Body of pancreas (tissue), 4 donors: ENCODE results near the gene RNF169. TPM values are rescaled to one million over a fixed set of nuclear protein-coding genes. Genes with fewer than 3 reads are reported as not detected.

Source experiments
- ATAC-seq: fragments of 150-250 bp; one replicate; pipeline ENCODE4 v1.9.1; 2016
- DNase-seq, 4 donors: peaks; one replicate each; pipeline ENCODE4 v3.0.0-alpha.2; 2019
- H3K27ac ChIP-seq, 4 donors: fragments of 200-600 bp; sonication (generic); 1 replicate in 3 of 4; 2 replicates in 1 of 4; pipeline versions ENCODE4 v1.5.1 to v1.6.1; 2016 to 2019; ENCODE audit warnings: mild to moderate bottlenecking in 1 of 4, mixed read lengths in 1 of 4, moderate library complexity in 1 of 4
- H3K27me3 ChIP-seq, 2 donors: fragments of 200-600 bp; sonication (generic); one replicate each; pipeline ENCODE4 v1.6.0; 2016; ENCODE audit warnings: mild to moderate bottlenecking in 1 of 2
- H3K36me3 ChIP-seq, 2 donors: fragments of 200-600 bp; sonication (generic); replicated peaks in 1 of 2; 2 replicates each; pipeline ENCODE4 v1.5.1; 2016; ENCODE audit warnings: low read depth in 2 of 2; ENCODE audit not compliant: insufficient read depth in 1 of 2
- H3K4me1 ChIP-seq: fragments of 200-600 bp; sonication (generic); one replicate; pipeline ENCODE4 v1.6.0; 2016
- H3K4me3 ChIP-seq, 2 donors: fragments of 200-600 bp; sonication (generic); 1 replicate in 1 of 2; 2 replicates in 1 of 2; pipeline ENCODE4 v1.5.1; 2016 to 2019
- H3K9me3 ChIP-seq, 3 donors: fragments of 200-600 bp; sonication (generic); 1 replicate in 2 of 3; 2 replicates in 1 of 3; pipeline ENCODE4 v1.5.1; 2016
- POLR2A ChIP-seq, 3 donors: fragments of 450-650 bp; IDR thresholded peaks; one replicate each; pipeline ENCODE4 v1.6.1; 2016; ENCODE audit warnings: antibody characterized with exemption in 3 of 3, mild to moderate bottlenecking in 2 of 3
- WGBS, 2 donors: methylation state at CpG; one replicate each; pipeline ENCODE4 v1.1.5; 2017; 5-methylcytosine and 5-hydroxymethylcytosine counted together
- intact Hi-C: fragments of 100-400 bp; cut with DNase I; formaldehyde crosslinking; loops from one replicate; pipeline ENCODE4 v1.15.1; 2023
- total RNA-seq, 2 donors: library from RNA; depleted of rRNA; stranded (reverse); fragments of >200 nt; gene quantifications; one replicate each; pipeline ENCODE4 v1.1.0, GENCODE V29; 2016
- TF ChIP-seq, protein P1 (sequence below), 7 experiments: fragments of 450-650 bp in 4 of 7; fragments of 200-600 bp in 3 of 7; sonication (generic) in 3 of 7; IDR thresholded peaks; one replicate each; pipeline ENCODE4 v1.5.1; 2016 to 2019; ENCODE audit warnings: antibody characterized with exemption in 7 of 7

Gene RNF169
- total RNA-seq, 2 donors from 2014 or later, result 10.2 to 15.0 TPM

DNA sequence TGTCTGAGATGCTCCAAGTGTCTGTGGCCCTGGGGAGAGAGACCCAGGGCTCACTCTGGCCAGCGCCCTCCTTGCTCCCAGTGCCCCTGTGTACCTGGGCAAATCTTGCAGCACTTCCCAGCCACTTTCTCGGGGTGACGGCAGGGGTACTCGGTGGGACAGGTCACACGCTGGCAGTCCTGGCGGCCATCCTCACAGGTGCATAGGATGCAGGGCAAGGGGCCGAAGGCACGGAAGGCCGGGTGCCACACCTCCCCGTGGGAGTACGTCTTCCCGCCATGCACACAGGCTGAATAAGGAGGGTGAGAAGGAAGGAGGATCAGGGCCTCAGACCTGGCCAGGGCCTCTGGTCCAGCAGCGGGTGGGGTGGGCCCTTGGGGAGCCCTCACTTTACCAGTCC is 45.4 kb upstream of the RNF169 start:
- Histone ChIP-seq H3K27ac (no peak overlapping the region), H3K36me3 (no peaks in the 10 kb centered on the region), H3K4me3 (no peak overlapping the region), H3K9me3 (no peaks in the 10 kb centered on the region), H3K27me3 (no peaks in the 10 kb centered on the region), H3K4me1 (peaks cover 13% of the 10 kb centered on the region)
- intact Hi-C loops, result no loop called here
- no peak for ATAC-seq
- no peak for TF ChIP-seq POLR2A (IDR thresholded peaks at IDR 0.05)
- TF ChIP-seq, protein P1, sequence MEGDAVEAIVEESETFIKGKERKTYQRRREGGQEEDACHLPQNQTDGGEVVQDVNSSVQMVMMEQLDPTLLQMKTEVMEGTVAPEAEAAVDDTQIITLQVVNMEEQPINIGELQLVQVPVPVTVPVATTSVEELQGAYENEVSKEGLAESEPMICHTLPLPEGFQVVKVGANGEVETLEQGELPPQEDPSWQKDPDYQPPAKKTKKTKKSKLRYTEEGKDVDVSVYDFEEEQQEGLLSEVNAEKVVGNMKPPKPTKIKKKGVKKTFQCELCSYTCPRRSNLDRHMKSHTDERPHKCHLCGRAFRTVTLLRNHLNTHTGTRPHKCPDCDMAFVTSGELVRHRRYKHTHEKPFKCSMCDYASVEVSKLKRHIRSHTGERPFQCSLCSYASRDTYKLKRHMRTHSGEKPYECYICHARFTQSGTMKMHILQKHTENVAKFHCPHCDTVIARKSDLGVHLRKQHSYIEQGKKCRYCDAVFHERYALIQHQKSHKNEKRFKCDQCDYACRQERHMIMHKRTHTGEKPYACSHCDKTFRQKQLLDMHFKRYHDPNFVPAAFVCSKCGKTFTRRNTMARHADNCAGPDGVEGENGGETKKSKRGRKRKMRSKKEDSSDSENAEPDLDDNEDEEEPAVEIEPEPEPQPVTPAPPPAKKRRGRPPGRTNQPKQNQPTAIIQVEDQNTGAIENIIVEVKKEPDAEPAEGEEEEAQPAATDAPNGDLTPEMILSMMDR (IDR thresholded peaks at IDR 0.05), result no peak
- whole genome bisulfite sequencing, 2 donors, result 87 to 90% methylated on average over 7 to 13 of the region's 13 CpGs
- DNase-seq, result no peak

DNA sequence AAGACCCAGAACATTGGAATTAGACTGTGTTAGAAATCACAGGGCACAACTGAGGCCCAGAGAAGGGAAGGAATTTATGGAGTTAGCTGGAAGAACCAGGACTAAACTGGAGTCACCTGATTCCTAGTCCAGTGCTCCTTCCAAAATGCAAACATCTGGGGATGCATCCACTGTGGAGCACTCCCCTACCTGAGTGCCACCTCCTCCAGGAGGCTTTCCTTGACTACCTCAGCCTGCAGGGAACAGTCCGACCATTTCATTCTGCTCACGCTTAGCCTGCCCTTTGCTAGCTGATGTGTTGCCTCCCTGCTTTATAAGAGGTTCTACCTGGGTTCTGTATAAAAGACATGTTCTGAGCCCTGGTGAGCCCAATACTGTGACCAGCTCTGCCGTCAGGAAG is 41.5 kb upstream of the RNF169 start:
- Histone ChIP-seq H3K4me1 (peaks cover 6% of the 10 kb centered on the region), H3K4me3 (no peak overlapping the region), H3K27ac (no peak overlapping the region), H3K36me3 (no peaks in the 10 kb centered on the region), H3K27me3 (no peaks in the 10 kb centered on the region), H3K9me3 (no peaks in the 10 kb centered on the region)
- ATAC-seq, result no peak
- intact Hi-C loops, result no loop called here
- no peak for DNase-seq
- 84 to 97% methylated on average over 3 of the region's 3 CpGs for WGBS, 2 donors
- TF ChIP-seq, protein P1 (IDR thresholded peaks at IDR 0.05), result no peak
- TF ChIP-seq POLR2A (IDR thresholded peaks at IDR 0.05), result no peak

DNA sequence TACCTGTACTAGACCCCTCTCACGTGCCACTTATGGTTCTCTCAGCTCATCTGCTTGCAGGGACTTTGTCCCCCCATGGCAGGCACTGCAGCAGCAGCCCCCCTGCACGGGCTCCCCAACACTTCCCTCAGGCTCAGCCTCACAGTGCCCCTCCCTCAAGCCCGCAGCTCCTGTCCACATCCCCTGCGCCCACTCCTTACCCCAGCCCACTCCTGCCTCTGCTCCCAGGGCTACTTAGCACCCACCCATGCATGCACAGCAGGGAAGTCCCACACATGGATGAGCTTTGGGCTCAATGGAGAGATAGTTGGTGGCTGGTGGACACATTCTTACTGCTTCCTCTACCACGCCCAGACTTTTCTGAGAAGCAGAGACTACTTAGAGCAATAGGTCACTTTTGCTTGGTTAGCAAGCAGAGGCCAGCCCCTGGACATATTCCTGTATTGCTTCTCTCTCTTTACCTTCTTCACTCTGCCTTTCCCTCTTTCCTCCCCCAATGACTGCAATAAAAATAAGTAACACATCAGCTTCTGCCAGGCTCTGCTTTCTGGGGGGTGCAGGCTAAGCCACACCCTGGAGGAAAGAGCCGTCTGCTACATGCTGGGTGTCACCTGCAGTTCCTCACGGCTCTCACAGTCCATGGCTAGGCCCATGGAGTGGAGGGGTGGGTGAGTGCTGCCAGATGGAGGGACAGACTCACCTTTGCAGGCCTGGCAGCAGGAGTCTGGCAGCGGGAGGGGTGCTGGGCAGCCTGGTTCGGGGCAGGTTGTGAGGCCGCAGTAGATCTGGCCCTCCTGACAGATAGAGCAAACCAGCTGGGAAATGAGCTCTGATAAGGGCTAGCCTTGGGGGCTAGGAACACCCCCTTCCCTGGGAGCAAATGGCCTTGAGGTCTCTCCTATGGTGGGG is 40.8 kb upstream of the RNF169 start:
- no peak for ATAC-seq
- no peak overlapping the region for H3K27ac ChIP-seq
- no peaks in the 10 kb centered on the region for H3K9me3 ChIP-seq
- no peak overlapping the region for H3K4me3 ChIP-seq
- no peaks in the 10 kb centered on the region for H3K27me3 ChIP-seq
- H3K36me3 ChIP-seq, result no peaks in the 10 kb centered on the region
- no peak for TF ChIP-seq POLR2A (IDR thresholded peaks at IDR 0.05)
- TF ChIP-seq, protein P1 (IDR thresholded peaks at IDR 0.05), result no peak
- DNase-seq, result no peak
- H3K4me1 ChIP-seq, result no peaks in the 10 kb centered on the region
- WGBS, 2 donors, result 72 to 83% methylated on average over 9 to 10 of the region's 10 CpGs
- intact Hi-C loops, result no loop called here

DNA sequence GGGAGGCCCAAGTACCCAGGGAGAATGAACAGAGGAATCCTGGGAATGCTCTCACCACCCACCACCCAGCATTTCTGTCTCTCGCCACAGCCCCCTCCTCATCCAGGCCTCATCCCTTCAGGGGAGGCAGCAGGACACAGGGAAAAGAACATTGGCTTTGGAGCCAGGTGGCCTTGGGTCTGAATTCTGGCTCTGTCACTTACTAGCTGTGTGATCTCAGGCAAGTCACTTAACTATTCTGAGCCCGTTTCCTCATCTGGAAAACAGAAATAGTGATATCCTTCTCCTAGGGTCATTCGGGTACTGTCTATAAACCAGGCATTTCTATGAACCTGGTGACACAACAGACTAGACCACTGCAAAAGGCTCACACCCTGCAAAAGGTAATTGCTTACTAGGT is 39.5 kb upstream of the RNF169 start:
- no peaks in the 10 kb centered on the region for H3K4me1 ChIP-seq
- H3K36me3 ChIP-seq, result no peaks in the 10 kb centered on the region
- no peaks in the 10 kb centered on the region for H3K27me3 ChIP-seq
- H3K27ac ChIP-seq, result no peak overlapping the region
- DNase-seq (no peak), ATAC-seq (no peak)
- no peak for TF ChIP-seq POLR2A (IDR thresholded peaks at IDR 0.05)
- TF ChIP-seq, protein P1 (IDR thresholded peaks at IDR 0.05), result no peak
- WGBS, 2 donors, result 68 to 79% methylated on average over 3 of the region's 3 CpGs
- H3K9me3 ChIP-seq, result no peaks in the 10 kb centered on the region
- H3K4me3 ChIP-seq, result no peak overlapping the region
- intact Hi-C loops, result no loop called here
